Upper lobe of right lung (tissue), 1 donor: Measurements from ENCODE around the gene SPAG6. TPM values are rescaled to one million over a fixed set of nuclear protein-coding genes. Genes with fewer than 3 reads are reported as not detected.

ENCODE experiments used
- ATAC-seq: fragments of 200-7000 bp; cut with Tn5 transposase; one replicate; pipeline ENCODE4 v1.9.1; 2020; ENCODE audit warnings: mild to moderate bottlenecking, moderate library complexity
- DNase-seq: peaks from one replicate; pipeline ENCODE4 v3.0.0-alpha.2; 2020
- H3K27ac ChIP-seq: fragments of 200-600 bp; one replicate; pipeline ENCODE4 v1.8.0; 2022
- H3K27me3 ChIP-seq: fragments of 200-600 bp; one replicate; pipeline ENCODE4 v1.8.0; 2022; ENCODE audit warnings: mild to moderate bottlenecking
- H3K36me3 ChIP-seq: fragments of 200-600 bp; one replicate; pipeline ENCODE4 v1.8.0; 2022
- H3K4me1 ChIP-seq: fragments of 200-600 bp; one replicate; pipeline ENCODE4 v1.8.0; 2022
- H3K4me3 ChIP-seq: fragments of 200-600 bp; one replicate; pipeline ENCODE4 v1.8.0; 2022; ENCODE audit warnings: mild to moderate bottlenecking
- H3K9me3 ChIP-seq: fragments of 200-600 bp; one replicate; pipeline ENCODE4 v1.8.0; 2022
- CTCF ChIP-seq: fragments of 200-600 bp; IDR thresholded peaks from one replicate; pipeline ENCODE4 v1.8.0; 2022; ENCODE audit warnings: antibody characterized with exemption
- intact Hi-C: fragments of 100-400 bp; cut with DNase I; formaldehyde crosslinking; loops from one replicate; pipeline ENCODE4 v1.11.0; 2022
- total RNA-seq: library from RNA; stranded (reverse); fragmentation: NEBNext Ultra II Directional; extraction: Animal tissue kit (Norgen Biotek cat#: 25700); gene quantifications from one replicate; pipeline ENCODE4 v1.2.1, GENCODE V29; 2021
- donor health status: DM: no; HTN: yes; CAD: no; lungs with severe emphysema.

Gene SPAG6
- total RNA-seq, 1 donor from 2014 or later, result not detected

GRCh38 chr10:22415072-22415471 is 69.8 kb downstream of the SPAG6 start:
- Histone ChIP-seq H3K4me1 (no peaks in the 10 kb centered on the region), H3K4me3 (no peak overlapping the region), H3K9me3 (no peaks in the 10 kb centered on the region), H3K27ac (no peak overlapping the region), H3K27me3 (no peaks in the 10 kb centered on the region), H3K36me3 (no peaks in the 10 kb centered on the region)
- intact Hi-C loops, result no loop called here
- no peak for TF ChIP-seq CTCF
- ATAC-seq, result no peak
- DNase-seq, result no peak

GRCh38 chr10:22417736-22418268 is 72.5 kb downstream of the SPAG6 start:
- H3K4me3 ChIP-seq, result no peak overlapping the region
- ATAC-seq, result no peak

GRCh38 chr10:22420787-22421517 is 75.7 kb downstream of the SPAG6 start:
- Histone ChIP-seq H3K27ac (no peak overlapping the region), H3K36me3 (no peaks in the 10 kb centered on the region), H3K4me3 (no peak overlapping the region), H3K9me3 (no peaks in the 10 kb centered on the region), H3K27me3 (no peaks in the 10 kb centered on the region), H3K4me1 (no peaks in the 10 kb centered on the region)
- DNase-seq (no peak), ATAC-seq (no peak)
- peak; percentile 28 for TF ChIP-seq CTCF
- intact Hi-C loops, result no loop called here

More at GRCh38 chr10:22417736-22418268, 72.5 kb downstream of the SPAG6 start:
- Histone ChIP-seq H3K4me1 (no peaks in the 10 kb centered on the region), H3K27me3 (no peaks in the 10 kb centered on the region), H3K36me3 (no peaks in the 10 kb centered on the region), H3K9me3 (no peaks in the 10 kb centered on the region), H3K27ac (no peak overlapping the region)
- intact Hi-C loops, result no loop called here
- TF ChIP-seq CTCF, result no peak
- no peak for DNase-seq

- Histone ChIP-seq H3K9me3 (no peaks in the 10 kb centered on the region), H3K4me3 (no peak overlapping the region), H3K27ac (no peak overlapping the region), H3K36me3 (no peaks in the 10 kb centered on the region), H3K4me1 (no peaks in the 10 kb centered on the region), H3K27me3 (peaks cover 3% of the 10 kb centered on the region)
- intact Hi-C loops, result no loop called here
- no peak for DNase-seq
- ATAC-seq, result no peak
- TF ChIP-seq CTCF, result no peak
Observed at GRCh38 chr10:22426653-22427052, 81.4 kb downstream of the SPAG6 start.

- no peak overlapping the region for H3K4me3 ChIP-seq
- H3K36me3 ChIP-seq, result no peaks in the 10 kb centered on the region
- no peak overlapping the region for H3K27ac ChIP-seq
- ATAC-seq, result peak; percentile 47
- no peaks in the 10 kb centered on the region for H3K9me3 ChIP-seq
- no peaks in the 10 kb centered on the region for H3K4me1 ChIP-seq
- TF ChIP-seq CTCF, result no peak
- H3K27me3 ChIP-seq, result peaks cover 4% of the 10 kb centered on the region
- no peak for DNase-seq
- intact Hi-C loops, result no loop called here
Observed at GRCh38 chr10:22427101-22427500, 81.8 kb downstream of the SPAG6 start.
